Endothelial cell (in vitro differentiated cells): ENCODE results near the gene TENM4. TPM values are rescaled to one million over a fixed set of nuclear protein-coding genes. Genes with fewer than 3 reads are reported as not detected.

Source experiments
- DNase-seq: peaks from one replicate; pipeline ENCODE4 v3.0.0; 2021; ENCODE audit warnings: low spot score
- H3K27ac Mint-ChIP-seq: one replicate; pipeline ENCODE4 v1.8.0; 2021; ENCODE audit warnings: mixed read lengths, inconsistent platforms; ENCODE audit not compliant: unreplicated experiment
- H3K27me3 Mint-ChIP-seq: one replicate; pipeline ENCODE4 v1.8.0; 2021; ENCODE audit warnings: mild to moderate bottlenecking, moderate library complexity, mixed read lengths, inconsistent platforms; ENCODE audit not compliant: unreplicated experiment
- H3K36me3 Mint-ChIP-seq: one replicate; pipeline ENCODE4 v1.8.0; 2021; ENCODE audit warnings: mild to moderate bottlenecking, low read depth, mixed read lengths, inconsistent platforms; ENCODE audit not compliant: unreplicated experiment
- H3K4me1 Mint-ChIP-seq: one replicate; pipeline ENCODE4 v1.8.0; 2021; ENCODE audit warnings: mild to moderate bottlenecking, mixed read lengths, inconsistent platforms; ENCODE audit not compliant: unreplicated experiment
- H3K4me3 Mint-ChIP-seq: one replicate; pipeline ENCODE4 v1.8.0; 2021; ENCODE audit warnings: mild to moderate bottlenecking, mixed read lengths, inconsistent platforms; ENCODE audit not compliant: unreplicated experiment
- H3K9me3 Mint-ChIP-seq: one replicate; pipeline ENCODE4 v1.8.0; 2021; ENCODE audit warnings: mixed read lengths, inconsistent platforms; ENCODE audit not compliant: unreplicated experiment
- CTCF ChIP-seq: fragments of 200-600 bp; sonication (generic); IDR thresholded peaks from one replicate; pipeline ENCODE4 v1.5.0; 2021; ENCODE audit warnings: antibody characterized with exemption; ENCODE audit not compliant: unreplicated experiment
- total RNA-seq: library from RNA; stranded (reverse); fragmentation: NEBNext Ultra II Directional; extraction: Animal tissue kit (Norgen Biotek cat#: 25700); gene quantifications from one replicate; pipeline ENCODE4 v1.2.1, GENCODE V29; 2021; ENCODE audit not compliant: unreplicated experiment

Gene TENM4
- total RNA-seq, 1 donor from 2014 or later, result 1.8 TPM

- Mint-ChIP-seq H3K36me3 (no peaks in the 10 kb centered on the region), H3K4me1 (peaks cover 5% of the 10 kb centered on the region), H3K27me3 (peaks cover 3% of the 10 kb centered on the region), H3K27ac (no peak overlapping the region), H3K4me3 (no peak overlapping the region), H3K9me3 (no peaks in the 10 kb centered on the region)
- no peak for TF ChIP-seq CTCF
- no peak for DNase-seq
Measured at GRCh38 chr11:78949976-78950690, 490.7 kb downstream of the TENM4 start.

DNA sequence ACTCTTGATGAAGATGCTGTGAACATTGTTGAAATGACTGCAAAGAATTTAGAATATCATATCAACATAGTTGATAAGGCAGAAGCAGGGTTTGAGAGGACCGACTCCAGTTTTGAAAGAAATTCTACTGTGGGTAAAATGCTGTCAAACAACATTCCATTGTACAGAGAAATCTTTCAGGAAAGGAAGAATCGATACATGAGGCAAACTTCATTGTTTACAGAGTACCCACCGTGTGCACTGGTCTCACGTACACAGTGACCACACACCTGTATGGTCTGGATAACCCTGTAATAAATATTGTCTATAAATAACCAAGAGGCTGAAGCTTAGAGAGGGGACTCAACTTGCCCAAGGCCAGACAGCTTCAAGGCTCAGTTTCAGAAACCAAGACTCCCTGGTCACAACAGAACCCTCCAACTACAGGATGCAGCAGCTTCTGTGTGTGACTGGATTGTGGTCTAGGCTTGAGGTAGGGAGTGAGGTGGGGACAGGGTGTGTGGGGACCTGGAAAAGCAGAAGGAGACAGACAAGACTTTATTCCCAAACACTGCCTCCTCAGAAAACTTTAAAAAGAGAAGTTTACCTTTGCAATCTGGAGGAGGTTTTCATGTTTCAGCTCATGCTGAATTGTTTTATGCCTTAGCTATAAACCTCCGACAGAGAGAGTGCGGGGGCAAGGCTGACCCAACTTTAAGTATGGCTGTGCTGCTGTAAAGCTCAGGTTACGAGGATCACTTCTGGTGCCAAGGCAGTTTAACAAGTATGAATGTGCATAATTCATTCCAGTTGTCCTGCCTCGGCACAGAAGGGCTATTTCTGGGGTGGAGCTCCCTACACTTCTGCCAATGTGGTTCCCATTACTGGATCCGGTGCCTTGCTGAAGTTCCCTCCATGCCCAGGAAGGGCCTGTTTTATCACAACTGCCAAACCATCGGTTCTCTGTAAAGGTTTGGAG, 493.6 kb downstream of the TENM4 start:
- no peak overlapping the region for H3K27ac Mint-ChIP-seq
- H3K4me1 Mint-ChIP-seq, result peaks cover 20% of the 10 kb centered on the region
- no peaks in the 10 kb centered on the region for H3K36me3 Mint-ChIP-seq
- TF ChIP-seq CTCF, result no peak
- DNase-seq, result no peak
- H3K27me3 Mint-ChIP-seq, result peaks cover 3% of the 10 kb centered on the region
- H3K4me3 Mint-ChIP-seq, result no peak overlapping the region
- H3K9me3 Mint-ChIP-seq, result no peaks in the 10 kb centered on the region

- Mint-ChIP-seq H3K4me1 (peaks cover 26% of the 10 kb centered on the region), H3K9me3 (no peaks in the 10 kb centered on the region), H3K36me3 (no peaks in the 10 kb centered on the region), H3K4me3 (no peak overlapping the region), H3K27me3 (no peaks in the 10 kb centered on the region), H3K27ac (peak overlapping the region; percentile 57)
- no peak for TF ChIP-seq CTCF
- no peak for DNase-seq
Measured at GRCh38 chr11:78943841-78944240, 497.0 kb downstream of the TENM4 start.

DNA sequence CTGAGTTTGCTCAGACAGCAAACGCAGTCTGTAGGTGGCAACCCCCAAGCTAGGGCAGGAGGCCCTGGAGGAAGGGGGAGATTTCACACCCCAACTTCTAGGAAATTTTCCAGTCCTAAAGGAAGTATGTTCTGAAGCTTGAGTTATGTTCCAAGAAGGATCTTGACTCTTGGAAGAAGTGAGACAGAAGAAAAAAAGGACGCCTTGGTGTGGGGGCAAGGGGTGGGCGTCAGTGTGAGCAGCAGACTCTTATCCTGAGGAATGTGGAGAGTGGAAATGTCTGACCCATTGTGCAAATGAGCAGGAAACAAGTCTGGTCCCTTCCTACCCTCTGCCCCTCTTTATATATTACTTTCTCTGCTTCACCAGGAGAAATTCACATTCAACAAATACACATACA, 497.7 kb downstream of the TENM4 start:
- Mint-ChIP-seq H3K9me3 (no peaks in the 10 kb centered on the region), H3K4me3 (no peak overlapping the region), H3K36me3 (no peaks in the 10 kb centered on the region), H3K4me1 (peaks cover 26% of the 10 kb centered on the region), H3K27me3 (no peaks in the 10 kb centered on the region), H3K27ac (peak overlapping the region; percentile 75)
- DNase-seq, result no peak
- TF ChIP-seq CTCF, result no peak
